SK-N-MC (cell line): ENCODE data around the gene FBXO17.

ENCODE experiments used
- EZH2 ChIP-seq: fragments of 200-600 bp; sonication (generic); IDR thresholded peaks from one replicate; pipeline ENCODE4 v1.6.1; 2017; ENCODE audit warnings: antibody characterized with exemption
- POLR2AphosphoS5 ChIP-seq: IDR thresholded peaks from 2 replicates; pipeline ENCODE4 v1.6.1; 2012; ENCODE audit warnings: mild to moderate bottlenecking, low read depth, low read length, borderline replicate concordance

DNA sequence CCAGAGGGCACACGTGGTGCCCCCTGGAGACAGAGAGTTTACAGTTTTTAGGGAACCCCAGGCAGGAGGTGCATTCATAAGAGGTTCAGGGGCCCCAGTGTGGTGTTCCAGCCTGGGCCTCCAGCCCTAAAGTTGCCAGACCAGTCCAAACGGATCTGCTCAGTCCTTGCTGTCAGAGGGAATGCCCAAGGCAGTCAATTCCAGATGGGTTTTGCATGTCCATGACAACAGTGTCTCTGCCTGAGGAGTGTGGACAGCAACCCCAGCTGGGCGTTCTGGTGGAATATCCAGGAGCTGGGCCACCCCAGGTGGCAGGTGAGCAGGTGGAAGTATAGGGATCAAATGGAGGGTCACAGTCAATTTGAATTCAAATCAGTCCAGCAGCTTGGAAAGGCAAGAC, 31.6 kb upstream of the FBXO17 start:
- TF ChIP-seq POLR2AphosphoS5 (no peak), EZH2 (no peak)
